ENCODE measurements around the gene RGS17.
A peak's percentile ranks its signal among the peaks of the same experiment; 100 is the strongest.

DNA sequence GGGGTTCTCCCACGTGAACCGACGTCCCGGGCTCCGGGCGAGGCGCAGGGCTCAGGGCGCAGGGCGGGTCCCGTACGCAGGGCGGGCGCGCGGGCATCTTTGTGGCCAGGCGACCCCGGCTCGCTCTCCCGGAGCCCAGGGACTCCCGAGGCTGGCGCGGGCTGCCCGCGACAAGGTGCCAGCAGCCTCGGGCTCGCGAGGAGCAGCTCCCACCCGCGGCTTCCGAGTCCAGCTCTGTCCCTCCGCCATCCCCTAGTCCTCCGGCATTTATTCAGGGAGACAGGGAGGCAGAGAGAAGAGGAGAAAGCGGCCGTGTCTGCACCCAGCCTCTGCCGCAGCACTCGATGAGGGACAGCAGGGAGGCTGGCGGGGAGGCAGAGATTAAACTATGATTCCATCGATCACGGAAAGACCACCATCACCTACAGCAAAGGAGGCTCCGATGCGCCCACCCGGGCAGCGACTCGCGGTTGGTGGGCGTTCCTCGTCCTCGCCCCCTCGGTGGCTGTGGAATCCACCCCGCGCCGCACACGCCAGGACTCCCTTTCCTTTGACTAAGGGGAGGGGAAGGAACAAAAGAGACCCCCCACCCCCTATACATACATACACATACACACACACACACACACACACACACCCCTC, 1.1 kb downstream of the RGS17 start:
- TF ChIP-seq ZNF701 (tag by site-specific recombination; IDR thresholded peaks at IDR 0.05) (no peak), ZNF664 (tag by site-specific recombination; IDR thresholded peaks at IDR 0.05) (no peak), ZNF324 (tag by site-specific recombination; IDR thresholded peaks at IDR 0.05) (no peak), ZNF510 (tag by site-specific recombination; IDR thresholded peaks at IDR 0.05; ENCODE audit: insufficient replicate concordance) (no peak), BCL11A (tag by site-specific recombination; IDR thresholded peaks at IDR 0.05; ENCODE audit: low read depth) (no peak), ZNF24 (tag by site-specific recombination; IDR thresholded peaks at IDR 0.05) (no peak), ZNF791 (tag by site-specific recombination; IDR thresholded peaks at IDR 0.05) (no peak), ZNF792 (tag by site-specific recombination; IDR thresholded peaks at IDR 0.05) (no peak), ZNF239 (tag by site-specific recombination; IDR thresholded peaks at IDR 0.05) (no peak), ZBTB21 (tag by site-specific recombination; IDR thresholded peaks at IDR 0.05) (no peak)
- TF ChIP-seq, protein P1, sequence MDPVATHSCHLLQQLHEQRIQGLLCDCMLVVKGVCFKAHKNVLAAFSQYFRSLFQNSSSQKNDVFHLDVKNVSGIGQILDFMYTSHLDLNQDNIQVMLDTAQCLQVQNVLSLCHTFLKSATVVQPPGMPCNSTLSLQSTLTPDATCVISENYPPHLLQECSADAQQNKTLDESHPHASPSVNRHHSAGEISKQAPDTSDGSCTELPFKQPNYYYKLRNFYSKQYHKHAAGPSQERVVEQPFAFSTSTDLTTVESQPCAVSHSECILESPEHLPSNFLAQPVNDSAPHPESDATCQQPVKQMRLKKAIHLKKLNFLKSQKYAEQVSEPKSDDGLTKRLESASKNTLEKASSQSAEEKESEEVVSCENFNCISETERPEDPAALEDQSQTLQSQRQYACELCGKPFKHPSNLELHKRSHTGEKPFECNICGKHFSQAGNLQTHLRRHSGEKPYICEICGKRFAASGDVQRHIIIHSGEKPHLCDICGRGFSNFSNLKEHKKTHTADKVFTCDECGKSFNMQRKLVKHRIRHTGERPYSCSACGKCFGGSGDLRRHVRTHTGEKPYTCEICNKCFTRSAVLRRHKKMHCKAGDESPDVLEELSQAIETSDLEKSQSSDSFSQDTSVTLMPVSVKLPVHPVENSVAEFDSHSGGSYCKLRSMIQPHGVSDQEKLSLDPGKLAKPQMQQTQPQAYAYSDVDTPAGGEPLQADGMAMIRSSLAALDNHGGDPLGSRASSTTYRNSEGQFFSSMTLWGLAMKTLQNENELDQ (tag by site-specific recombination; IDR thresholded peaks at IDR 0.05; ENCODE audit: low read depth) = no peak
- TF ChIP-seq, protein P2, sequence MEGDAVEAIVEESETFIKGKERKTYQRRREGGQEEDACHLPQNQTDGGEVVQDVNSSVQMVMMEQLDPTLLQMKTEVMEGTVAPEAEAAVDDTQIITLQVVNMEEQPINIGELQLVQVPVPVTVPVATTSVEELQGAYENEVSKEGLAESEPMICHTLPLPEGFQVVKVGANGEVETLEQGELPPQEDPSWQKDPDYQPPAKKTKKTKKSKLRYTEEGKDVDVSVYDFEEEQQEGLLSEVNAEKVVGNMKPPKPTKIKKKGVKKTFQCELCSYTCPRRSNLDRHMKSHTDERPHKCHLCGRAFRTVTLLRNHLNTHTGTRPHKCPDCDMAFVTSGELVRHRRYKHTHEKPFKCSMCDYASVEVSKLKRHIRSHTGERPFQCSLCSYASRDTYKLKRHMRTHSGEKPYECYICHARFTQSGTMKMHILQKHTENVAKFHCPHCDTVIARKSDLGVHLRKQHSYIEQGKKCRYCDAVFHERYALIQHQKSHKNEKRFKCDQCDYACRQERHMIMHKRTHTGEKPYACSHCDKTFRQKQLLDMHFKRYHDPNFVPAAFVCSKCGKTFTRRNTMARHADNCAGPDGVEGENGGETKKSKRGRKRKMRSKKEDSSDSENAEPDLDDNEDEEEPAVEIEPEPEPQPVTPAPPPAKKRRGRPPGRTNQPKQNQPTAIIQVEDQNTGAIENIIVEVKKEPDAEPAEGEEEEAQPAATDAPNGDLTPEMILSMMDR (tag by site-specific recombination; IDR thresholded peaks at IDR 0.05) = no peak
- TF ChIP-seq, protein P3, sequence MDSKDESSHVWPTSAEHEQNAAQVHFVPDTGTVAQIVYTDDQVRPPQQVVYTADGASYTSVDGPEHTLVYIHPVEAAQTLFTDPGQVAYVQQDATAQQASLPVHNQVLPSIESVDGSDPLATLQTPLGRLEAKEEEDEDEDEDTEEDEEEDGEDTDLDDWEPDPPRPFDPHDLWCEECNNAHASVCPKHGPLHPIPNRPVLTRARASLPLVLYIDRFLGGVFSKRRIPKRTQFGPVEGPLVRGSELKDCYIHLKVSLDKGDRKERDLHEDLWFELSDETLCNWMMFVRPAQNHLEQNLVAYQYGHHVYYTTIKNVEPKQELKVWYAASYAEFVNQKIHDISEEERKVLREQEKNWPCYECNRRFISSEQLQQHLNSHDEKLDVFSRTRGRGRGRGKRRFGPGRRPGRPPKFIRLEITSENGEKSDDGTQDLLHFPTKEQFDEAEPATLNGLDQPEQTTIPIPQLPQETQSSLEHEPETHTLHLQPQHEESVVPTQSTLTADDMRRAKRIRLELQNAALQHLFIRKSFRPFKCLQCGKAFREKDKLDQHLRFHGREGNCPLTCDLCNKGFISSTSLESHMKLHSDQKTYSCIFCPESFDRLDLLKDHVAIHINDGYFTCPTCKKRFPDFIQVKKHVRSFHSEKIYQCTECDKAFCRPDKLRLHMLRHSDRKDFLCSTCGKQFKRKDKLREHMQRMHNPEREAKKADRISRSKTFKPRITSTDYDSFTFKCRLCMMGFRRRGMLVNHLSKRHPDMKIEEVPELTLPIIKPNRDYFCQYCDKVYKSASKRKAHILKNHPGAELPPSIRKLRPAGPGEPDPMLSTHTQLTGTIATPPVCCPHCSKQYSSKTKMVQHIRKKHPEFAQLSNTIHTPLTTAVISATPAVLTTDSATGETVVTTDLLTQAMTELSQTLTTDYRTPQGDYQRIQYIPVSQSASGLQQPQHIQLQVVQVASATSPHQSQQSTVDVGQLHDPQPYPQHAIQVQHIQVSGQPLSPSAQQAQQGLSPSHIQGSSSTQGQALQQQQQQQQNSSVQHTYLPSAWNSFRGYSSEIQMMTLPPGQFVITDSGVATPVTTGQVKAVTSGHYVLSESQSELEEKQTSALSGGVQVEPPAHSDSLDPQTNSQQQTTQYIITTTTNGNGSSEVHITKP (tag by site-specific recombination; IDR thresholded peaks at IDR 0.05) = peak; percentile 21; the same call in 1 of the 2 replicates
